SK-N-SH (cell line): Measurements from ENCODE around the gene DDI2. TPM values are rescaled to one million over a fixed set of nuclear protein-coding genes. Genes with fewer than 3 reads are reported as not detected.

Experiments
- CTCF ChIA-PET: fragments of 300-600, 350-600 bp; formaldehyde crosslinking; extraction: SDS; loops from one replicate; lab custom pipeline; 2021; lab: Yijun Ruan, JAX
- POLR2A ChIA-PET: fragments of 350-600 bp; sonication (Branson Sonifier 250); formaldehyde crosslinking; extraction: SDS; loops from one replicate; lab custom pipeline; 2020; ENCODE audit warnings: antibody characterized with exemption, inconsistent platforms; lab: Yijun Ruan, JAX
- DNase-seq: peaks from one replicate; pipeline ENCODE4 v3.0.0; 2012
- H2AFZ ChIP-seq: fragments of 200-600 bp; sonication (generic); 2 replicates; pipeline ENCODE4 v1.8.1; 2016; ENCODE audit warnings: antibody characterized with exemption, mild to moderate bottlenecking, low read depth
- H3F3A ChIP-seq: fragments of 200-600 bp; sonication (generic); replicated peaks from 2 replicates; pipeline ENCODE3; 2016; ENCODE audit warnings: antibody characterized with exemption, mild to moderate bottlenecking; ENCODE audit not compliant: insufficient read depth
- H3K27ac ChIP-seq, 2 experiments: fragments of 200-500 bp in 1 of 2; fragments of 200-600 bp in 1 of 2; sonication (Bioruptor generic) in 1 of 2; sonication (generic), shearing (Covaris generic) in 1 of 2; 2 replicates each; pipeline versions ENCODE4 v1.5.1 to v1.6.1; 2014 to 2016; ENCODE audit warnings: low read depth in 2 of 2, inconsistent platforms in 1 of 2, low read length in 1 of 2, mild to moderate bottlenecking in 1 of 2, mixed read lengths in 1 of 2
- H3K27me3 ChIP-seq: fragments of 200-600 bp; sonication (generic), shearing (Covaris generic); 2 replicates; pipeline ENCODE4 v1.6.1; 2016; ENCODE audit warnings: mixed run types; ENCODE audit not compliant: insufficient read depth
- H3K36me3 ChIP-seq, 2 experiments: fragments of 200-500 bp in 1 of 2; fragments of 200-600 bp in 1 of 2; sonication (Bioruptor generic) in 1 of 2; sonication (generic) in 1 of 2; replicated peaks in 1 of 2; 2 replicates each; pipeline versions ENCODE3 to v1.5.1; 2014 to 2016; ENCODE audit warnings: low read length in 1 of 2, mild to moderate bottlenecking in 1 of 2; ENCODE audit not compliant: insufficient read depth in 2 of 2, control insufficient read depth in 1 of 2
- H3K4me1 ChIP-seq, 2 experiments: fragments of 200-500 bp in 1 of 2; fragments of 200-600 bp in 1 of 2; sonication (Bioruptor generic) in 1 of 2; sonication (generic), shearing (Covaris generic) in 1 of 2; 2 replicates each; pipeline versions ENCODE4 v1.5.1 to v1.6.1; 2014 to 2016; ENCODE audit warnings: low read depth in 1 of 2, low read length in 1 of 2, mixed run types in 1 of 2; ENCODE audit not compliant: insufficient read depth in 2 of 2, control insufficient read depth in 1 of 2
- H3K4me2 ChIP-seq: fragments of 200-600 bp; sonication (generic), shearing (Covaris generic); 2 replicates; pipeline ENCODE4 v1.6.1; 2017; ENCODE audit warnings: mixed run types
- H3K4me3 ChIP-seq, 2 experiments: fragments of 200-500 bp in 1 of 2; fragments of 200-600 bp in 1 of 2; sonication (Bioruptor generic) in 1 of 2; sonication (generic), shearing (Covaris generic) in 1 of 2; 2 replicates each; pipeline versions ENCODE4 v1.5.1 to v1.8.1; 2014 to 2016; ENCODE audit warnings: low read depth in 2 of 2, inconsistent platforms in 1 of 2, low read length in 1 of 2, mild to moderate bottlenecking in 1 of 2, mixed read lengths in 1 of 2, moderate library complexity in 1 of 2
- H3K79me2 ChIP-seq: fragments of 200-600 bp; sonication (generic); 2 replicates; pipeline ENCODE4 v1.8.1; 2017; ENCODE audit warnings: mild to moderate bottlenecking; ENCODE audit not compliant: insufficient read depth
- H3K9ac ChIP-seq: fragments of 200-600 bp; sonication (generic); 2 replicates; pipeline ENCODE4 v1.6.1; 2017; ENCODE audit warnings: mixed run types
- H3K9me2 ChIP-seq: fragments of 200-600 bp; sonication (generic); 2 replicates; pipeline ENCODE4 v1.6.1; 2017; ENCODE audit warnings: mixed run types
- H3K9me3 ChIP-seq: fragments of 200-600 bp; sonication (generic); 2 replicates; pipeline ENCODE4 v1.6.1; 2017; ENCODE audit warnings: mixed run types, mild to moderate bottlenecking, moderate library complexity
- H4K20me1 ChIP-seq: fragments of 200-600 bp; sonication (generic); 2 replicates; pipeline ENCODE4 v1.6.1; 2017; ENCODE audit warnings: mild to moderate bottlenecking, mixed run types; ENCODE audit not compliant: insufficient read depth
- CHD2 ChIP-seq: fragments of 150-350 bp; IDR thresholded peaks from 2 replicates; pipeline ENCODE4 v1.6.1; 2018; ENCODE audit warnings: low read length; ENCODE audit not compliant: partially characterized antibody
- CTCF ChIP-seq: fragments of 200-600 bp; sonication (generic); IDR thresholded peaks from 2 replicates; pipeline ENCODE4 v1.6.1; 2017; ENCODE audit warnings: antibody characterized with exemption, mild to moderate bottlenecking, moderate library complexity
- EZH2phosphoT487 ChIP-seq: fragments of 200-600 bp; sonication (generic); IDR thresholded peaks from 2 replicates; pipeline ENCODE4 v1.6.1; 2017; ENCODE audit warnings: low read depth, mixed run types, mild to moderate bottlenecking, antibody characterized with exemption, moderate library complexity, borderline replicate concordance
- FOSL2 ChIP-seq: IDR thresholded peaks from 2 replicates; pipeline ENCODE4 v1.4.0; 2012; ENCODE audit warnings: low read depth, mild to moderate bottlenecking, moderate library complexity, borderline replicate concordance
- FOXJ3 ChIP-seq: sonication (generic); formaldehyde crosslinking; IDR thresholded peaks from 2 replicates; pipeline ENCODE4 v1.5.1; 2020; ENCODE audit warnings: mild to moderate bottlenecking, missing genetic modification reagents
- FOXM1 ChIP-seq: IDR thresholded peaks from 2 replicates; pipeline ENCODE4 v1.4.0; 2012; ENCODE audit warnings: low read depth, mild to moderate bottlenecking
- GABPA ChIP-seq: IDR thresholded peaks from 2 replicates; pipeline ENCODE4 v1.4.0; 2012; ENCODE audit warnings: low read depth, mild to moderate bottlenecking
- MAX ChIP-seq: IDR thresholded peaks from 2 replicates; pipeline ENCODE4 v1.4.0; 2012; ENCODE audit warnings: low read depth
- MXI1 ChIP-seq: IDR thresholded peaks from 2 replicates; pipeline ENCODE4 v1.6.1; 2012; ENCODE audit warnings: mild to moderate bottlenecking, low read depth, low read length, improper control_type of control experiment
- NFIC ChIP-seq: IDR thresholded peaks from 2 replicates; pipeline ENCODE4 v1.4.0; 2012; ENCODE audit warnings: borderline replicate concordance
- PBX3 ChIP-seq: IDR thresholded peaks from 2 replicates; pipeline ENCODE4; 2012
- REST ChIP-seq: IDR thresholded peaks from 2 replicates; pipeline ENCODE4 v1.6.1; 2012; ENCODE audit warnings: mild to moderate bottlenecking, low read depth, low read length, moderate library complexity
- RXRA ChIP-seq: IDR thresholded peaks from 2 replicates; pipeline ENCODE4 v1.4.0; 2012; ENCODE audit warnings: low read depth, mild to moderate bottlenecking, borderline replicate concordance
- TAF1 ChIP-seq: IDR thresholded peaks from 2 replicates; pipeline ENCODE4 v1.6.1; 2012; ENCODE audit warnings: low read depth, mild to moderate bottlenecking, low read length, moderate library complexity, borderline replicate concordance
- TCF12 ChIP-seq: IDR thresholded peaks from 2 replicates; pipeline ENCODE4 v1.4.0; 2012
- TEAD4 ChIP-seq: IDR thresholded peaks from 2 replicates; pipeline ENCODE4 v1.4.0; 2012; ENCODE audit warnings: mild to moderate bottlenecking, borderline replicate concordance; ENCODE audit not compliant: insufficient read depth
- USF1 ChIP-seq: IDR thresholded peaks from 2 replicates; pipeline ENCODE4 v1.4.0; 2012; ENCODE audit warnings: low read depth, borderline replicate concordance
- YY1 ChIP-seq: IDR thresholded peaks from 2 replicates; pipeline ENCODE4 v1.4.0; 2012; ENCODE audit warnings: low read depth, mild to moderate bottlenecking
- WGBS: methylation state at CpG from one replicate; pipeline ENCODE4 v1.1.6; 2017; ENCODE audit warnings: low lambda C conversion rate; 5-methylcytosine and 5-hydroxymethylcytosine counted together
- polyA plus RNA-seq, 3 experiments: library from polyadenylated mRNA; depleted of rRNA; stranded (reverse); fragments of >200 nt; gene quantifications; 2 replicates each; pipeline ENCODE4 v1.2.3, GENCODE V29; 2012

DDI2 gene
- polyA plus RNA-seq, 1 of the 3 experiments (the other 2 are of a cell fraction) = 2.8 TPM

- peak overlapping the region; percentile 92 for H3K4me2 ChIP-seq
- peak overlapping the region; percentile 98 for H3K9ac ChIP-seq
- no peaks in the 10 kb centered on the region for H3K9me3 ChIP-seq
- WGBS = 2% methylated on average over 7 of the region's 8 CpGs
- H2AFZ ChIP-seq = peak overlapping the region; percentile 79
- H3K9me2 ChIP-seq = no peaks in the 10 kb centered on the region
- H3K79me2 ChIP-seq = peaks cover 57% of the 10 kb centered on the region
- H3K4me1 ChIP-seq = peaks cover 3 to 23% of the 10 kb centered on the region in 2 experiments
- peak overlapping the region; percentile 86 to 92 for H3K27ac ChIP-seq
- DNase-seq = peak; percentile 16
- H3K4me3 ChIP-seq = peak overlapping the region; percentile 89 to 96
- peaks cover 33% of the 10 kb centered on the region for H3F3A ChIP-seq
- TF ChIP-seq MAX = no peak
- TF ChIP-seq GABPA = no peak
- TF ChIP-seq FOXJ3 (CRISPR knock-in tag) = no peak
- TF ChIP-seq EZH2phosphoT487 = no peak
- no peak for TF ChIP-seq PBX3
- TF ChIP-seq CTCF = no peak
- no peak for TF ChIP-seq TCF12
- no peak for TF ChIP-seq TAF1
- TF ChIP-seq TEAD4 = no peak
- TF ChIP-seq YY1 = no peak
- TF ChIP-seq NFIC = no peak
- TF ChIP-seq CHD2 = no peak
- no peak; the same call in 1 of the 2 replicates for TF ChIP-seq MXI1
- TF ChIP-seq FOXM1 = no peak
- TF ChIP-seq FOSL2 = no peak
- no peak for TF ChIP-seq RXRA
- TF ChIP-seq USF1 = no peak
- no peak for TF ChIP-seq REST
- ChIA-PET POLR2A (interaction anchor here (0.6 to 1.9 kb wide), 5 partner anchors 12 to 91 kb away, joined by 3 to 7 read pairs (median 3); partner anchors contain the start of gene DNAJC16), CTCF (interaction anchor here (0.8 to 2.1 kb wide), 4 partner anchors 9 to 173 kb away, joined by 4 to 5 read pairs (median 5); no protein-coding TSS in a partner anchor)
- no peaks in the 10 kb centered on the region for H3K27me3 ChIP-seq
- peaks cover 27% of the 10 kb centered on the region for H4K20me1 ChIP-seq
- peaks cover 0 to 7% of the 10 kb centered on the region in 2 experiments for H3K36me3 ChIP-seq
Observed at GRCh38 chr1:15618077-15618654, 908 bp downstream of the DDI2 start.
